Measurements from ENCODE around the gene NUDT19. TPM values are rescaled to one million over a fixed set of nuclear protein-coding genes. Genes with fewer than 3 reads are reported as not detected.

The NUDT19 gene
- polyA plus RNA-seq, 5 donors, result 7.8 to 11.6 (median 11.2) TPM

GRCh38 chr19:32757189-32757588, 65.6 kb downstream of the NUDT19 start:
- no peak for DNase-seq

Other genes with a start within 250 kb of the NUDT19 start
- gene PDCD5, start 110.6 kb upstream of the NUDT19 start, polyA plus RNA-seq (ENCODE audit: insufficient read depth in 1 of 5, insufficient read length in 5 of 5, low replicate concordance in 1 of 5), result 100 to 1,000 TPM; 106 to 143 (median 131) TPM
- 10 to 100 TPM; 17.6 to 28.2 (median 20.6) TPM for gene ANKRD27, start 16.6 kb upstream of the NUDT19 start, polyA plus RNA-seq (ENCODE audit: insufficient read depth in 1 of 5, insufficient read length in 5 of 5, low replicate concordance in 1 of 5)
- under 1 TPM in 4 of 5 donors, not detected in 1; 0.07 to 0.13 (median 0.10) TPM for gene RGS9BP, start 16.0 kb upstream of the NUDT19 start, polyA plus RNA-seq (ENCODE audit: insufficient read depth in 1 of 5, insufficient read length in 5 of 5, low replicate concordance in 1 of 5)
- under 1 TPM; 0.33 to 0.85 (median 0.60) TPM for gene TDRD12, start 27.9 kb downstream of the NUDT19 start, polyA plus RNA-seq (ENCODE audit: insufficient read depth in 1 of 5, insufficient read length in 5 of 5, low replicate concordance in 1 of 5)
- gene SLC7A9, start 177.9 kb downstream of the NUDT19 start, polyA plus RNA-seq (ENCODE audit: insufficient read depth in 1 of 5, insufficient read length in 5 of 5, low replicate concordance in 1 of 5), result 1 to 10 TPM in 2 of 5 donors, under 1 TPM in 3; 0.85 to 1.5 (median 0.97) TPM